ENCODE measurements around the gene FCER2. TPM values are rescaled to one million over a fixed set of nuclear protein-coding genes. Genes with fewer than 3 reads are reported as not detected.

FCER2 gene
- total RNA-seq, 1 donor, result not detected

DNA sequence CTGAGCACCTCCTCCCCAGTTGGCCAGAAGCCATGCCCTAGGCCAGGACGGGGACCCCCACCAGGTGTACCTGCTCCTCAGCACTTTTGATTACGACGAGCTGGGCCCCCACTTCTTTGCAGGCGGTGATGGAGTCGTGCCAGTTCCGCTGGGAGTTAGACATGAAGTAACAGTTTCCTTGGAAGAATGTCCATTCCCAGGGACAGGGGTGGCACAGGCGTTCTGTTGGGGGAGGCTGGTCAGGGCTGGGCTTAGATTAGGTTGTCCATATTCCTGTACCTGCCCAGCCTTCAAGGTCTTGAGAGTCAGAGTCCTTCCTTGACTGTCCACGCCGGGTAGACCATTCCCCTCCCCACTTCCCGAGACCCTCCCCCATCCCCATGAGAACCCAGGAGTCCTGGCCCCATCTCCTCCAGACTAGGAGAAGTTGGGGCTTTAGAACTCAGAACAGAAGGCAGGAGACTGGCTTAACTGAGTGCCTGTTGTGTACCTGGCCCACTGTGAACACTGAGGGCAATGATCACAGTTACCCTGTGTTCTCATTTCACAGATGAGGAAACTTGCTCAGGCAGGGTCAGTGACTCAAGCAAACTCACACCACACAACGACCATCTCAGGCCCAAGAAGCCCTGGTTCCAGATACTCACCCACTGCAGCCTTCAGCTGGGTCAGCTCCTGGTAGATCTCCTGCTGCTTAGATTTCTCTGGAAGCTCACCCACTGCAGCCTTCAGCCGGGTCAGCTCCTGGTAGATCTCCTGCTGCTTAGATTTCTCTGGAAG, 43.1 kb upstream of the FCER2 start:
- no peak overlapping the region for H3K4me3 ChIP-seq (ENCODE audit: low read depth, low read length)
- DNase-seq (ENCODE audit: low read depth), result no peak
- TF ChIP-seq, protein P1, sequence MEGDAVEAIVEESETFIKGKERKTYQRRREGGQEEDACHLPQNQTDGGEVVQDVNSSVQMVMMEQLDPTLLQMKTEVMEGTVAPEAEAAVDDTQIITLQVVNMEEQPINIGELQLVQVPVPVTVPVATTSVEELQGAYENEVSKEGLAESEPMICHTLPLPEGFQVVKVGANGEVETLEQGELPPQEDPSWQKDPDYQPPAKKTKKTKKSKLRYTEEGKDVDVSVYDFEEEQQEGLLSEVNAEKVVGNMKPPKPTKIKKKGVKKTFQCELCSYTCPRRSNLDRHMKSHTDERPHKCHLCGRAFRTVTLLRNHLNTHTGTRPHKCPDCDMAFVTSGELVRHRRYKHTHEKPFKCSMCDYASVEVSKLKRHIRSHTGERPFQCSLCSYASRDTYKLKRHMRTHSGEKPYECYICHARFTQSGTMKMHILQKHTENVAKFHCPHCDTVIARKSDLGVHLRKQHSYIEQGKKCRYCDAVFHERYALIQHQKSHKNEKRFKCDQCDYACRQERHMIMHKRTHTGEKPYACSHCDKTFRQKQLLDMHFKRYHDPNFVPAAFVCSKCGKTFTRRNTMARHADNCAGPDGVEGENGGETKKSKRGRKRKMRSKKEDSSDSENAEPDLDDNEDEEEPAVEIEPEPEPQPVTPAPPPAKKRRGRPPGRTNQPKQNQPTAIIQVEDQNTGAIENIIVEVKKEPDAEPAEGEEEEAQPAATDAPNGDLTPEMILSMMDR (IDR thresholded peaks at IDR 0.05; ENCODE audit: insufficient read depth, low read depth, low read length), result no peak

DNA sequence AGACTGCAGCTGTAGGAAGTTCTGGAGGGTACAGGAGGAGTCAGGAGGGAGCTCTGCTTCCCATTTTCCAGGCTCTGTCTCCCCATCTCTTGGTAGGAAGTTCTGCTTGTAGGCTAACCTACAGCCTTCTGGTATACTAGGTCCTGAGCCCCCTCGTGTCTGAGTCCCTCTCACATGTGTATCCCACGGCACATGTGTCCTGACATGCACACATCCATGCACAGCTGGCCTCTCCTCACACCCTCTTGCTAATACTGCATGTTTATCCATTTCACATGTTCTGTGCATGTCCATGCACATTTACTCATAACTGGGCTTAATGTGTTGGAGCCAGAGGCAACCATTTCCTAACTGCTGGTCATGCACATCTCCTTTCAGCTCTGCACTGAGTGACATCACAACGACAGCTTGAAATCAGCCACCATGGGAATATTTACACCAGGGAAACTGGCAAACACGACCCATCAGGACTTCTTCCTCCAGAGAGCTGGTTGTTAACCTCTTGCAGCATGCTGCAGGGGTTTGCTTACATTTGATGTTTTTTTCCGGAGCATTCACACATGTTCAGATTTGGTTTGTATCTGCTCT, 42.4 kb upstream of the FCER2 start:
- H3K4me3 ChIP-seq (ENCODE audit: low read depth, low read length), result no peak overlapping the region
- TF ChIP-seq, protein P1 (IDR thresholded peaks at IDR 0.05; ENCODE audit: insufficient read depth, low read depth, low read length), result no peak
- no peak for DNase-seq (ENCODE audit: low read depth)

DNA sequence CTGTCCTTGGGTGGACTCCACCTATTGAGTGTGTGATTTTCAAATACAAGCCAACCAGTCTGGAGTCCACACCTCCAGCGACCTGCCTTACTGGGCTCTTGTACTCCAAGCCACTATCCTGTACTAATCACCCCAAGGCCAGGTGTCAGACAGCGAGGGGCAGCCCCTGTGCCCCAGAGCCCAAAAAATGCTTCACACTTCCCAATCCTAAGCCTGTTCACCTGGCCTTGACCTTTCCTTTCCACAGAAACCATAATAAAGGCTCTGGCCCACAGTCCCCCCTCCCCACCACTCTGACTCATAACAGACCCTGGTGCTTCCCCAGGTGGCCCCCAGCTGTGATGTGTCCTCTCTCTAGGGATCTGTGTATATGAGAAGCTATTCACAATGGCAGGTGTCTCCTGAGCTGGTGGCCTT, 41.5 kb upstream of the FCER2 start:
- TF ChIP-seq, protein P1 (IDR thresholded peaks at IDR 0.05; ENCODE audit: insufficient read depth, low read depth, low read length), result no peak
- no peak overlapping the region for H3K4me3 ChIP-seq (ENCODE audit: low read depth, low read length)
- no peak for DNase-seq (ENCODE audit: low read depth)

DNA sequence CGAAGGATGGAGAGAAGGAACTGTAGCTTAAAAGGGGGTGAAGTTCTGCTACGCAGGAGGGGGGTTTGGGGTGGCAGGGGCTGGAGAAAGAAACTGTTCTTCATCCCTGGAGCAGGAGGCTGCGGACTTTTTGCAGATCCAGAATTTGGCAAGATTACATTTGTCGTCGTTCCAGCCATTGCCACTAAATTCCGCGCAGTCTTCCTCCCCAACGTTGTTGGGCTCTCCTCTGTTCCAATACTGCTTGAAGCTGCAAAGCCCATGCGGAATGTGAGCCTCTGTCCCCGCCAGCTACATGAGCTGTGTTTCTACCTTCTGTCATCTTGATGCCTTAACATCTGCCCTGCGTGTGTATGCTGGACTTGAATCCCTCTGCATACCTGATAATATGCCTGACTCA, 41.1 kb upstream of the FCER2 start:
- no peak overlapping the region for H3K4me3 ChIP-seq (ENCODE audit: low read depth, low read length)
- DNase-seq (ENCODE audit: low read depth), result no peak
- TF ChIP-seq, protein P1 (IDR thresholded peaks at IDR 0.05; ENCODE audit: insufficient read depth, low read depth, low read length), result no peak

DNA sequence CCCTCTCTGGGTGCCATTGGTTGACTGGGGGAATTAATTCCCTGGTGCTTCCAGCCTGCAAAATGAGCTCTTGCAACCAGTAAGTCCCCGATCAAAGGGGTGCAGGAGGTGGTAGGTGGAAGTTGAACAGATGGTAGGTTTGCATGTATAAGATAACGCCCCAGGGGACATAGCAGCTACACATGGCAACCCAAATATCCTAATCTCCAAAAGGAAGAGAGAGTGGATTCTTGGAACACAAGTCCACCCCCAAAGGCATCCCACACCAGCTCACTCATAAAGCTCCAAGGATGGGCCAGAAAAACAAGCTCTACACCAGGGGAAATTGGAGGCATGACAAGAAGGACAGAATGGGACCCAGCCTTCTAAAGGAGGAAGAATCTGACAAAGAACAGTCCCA, 40.6 kb upstream of the FCER2 start:
- H3K4me3 ChIP-seq (ENCODE audit: low read depth, low read length), result no peak overlapping the region
- TF ChIP-seq, protein P1 (IDR thresholded peaks at IDR 0.05; ENCODE audit: insufficient read depth, low read depth, low read length), result no peak
- DNase-seq (ENCODE audit: low read depth), result no peak

DNA sequence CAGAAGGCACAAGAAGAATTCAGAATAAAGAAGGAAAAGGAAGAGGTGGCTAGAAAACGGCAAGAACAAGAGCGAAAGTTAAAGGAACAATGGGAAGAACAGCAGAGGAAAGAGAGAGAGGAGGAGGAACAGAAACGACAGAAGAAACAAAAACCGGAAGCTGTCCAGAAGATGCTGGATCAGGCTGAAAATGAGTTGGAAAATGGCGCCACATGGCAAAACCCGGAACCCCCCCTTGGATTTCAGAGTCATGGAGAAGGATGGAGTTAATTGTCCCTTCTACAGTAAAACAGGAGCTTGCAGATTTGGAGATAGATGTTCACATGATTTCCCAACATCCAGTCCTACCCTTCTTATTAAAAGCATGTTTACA, 38.7 kb upstream of the FCER2 start:
- TF ChIP-seq, protein P1 (IDR thresholded peaks at IDR 0.05; ENCODE audit: insufficient read depth, low read depth, low read length), result no peak
- DNase-seq (ENCODE audit: low read depth), result no peak
- no peak overlapping the region for H3K4me3 ChIP-seq (ENCODE audit: low read depth, low read length)

All from fibroblast of villous mesenchyme (primary cell).